ENCODE data around the gene CYP2C9.

DNA sequence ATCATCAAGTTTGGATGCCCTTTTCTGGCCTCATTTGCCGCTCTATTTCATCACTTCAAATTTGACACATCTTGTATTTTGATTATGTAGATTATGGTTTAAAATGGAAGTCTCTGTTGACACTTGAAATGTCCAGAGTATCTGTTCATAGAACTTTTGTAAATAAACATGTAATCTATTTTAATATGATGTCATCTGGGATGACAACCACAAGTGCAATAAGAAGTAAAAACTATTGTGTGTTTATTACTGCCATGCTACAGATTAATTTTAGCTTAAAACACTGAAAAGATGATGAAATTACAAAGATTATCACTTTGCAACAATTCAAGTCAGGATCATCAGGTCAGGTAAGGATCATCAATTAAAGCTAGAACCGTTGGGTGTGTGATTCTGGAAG is 100.8 kb downstream of the CYP2C9 start:
- TF ChIP-seq, protein P1, sequence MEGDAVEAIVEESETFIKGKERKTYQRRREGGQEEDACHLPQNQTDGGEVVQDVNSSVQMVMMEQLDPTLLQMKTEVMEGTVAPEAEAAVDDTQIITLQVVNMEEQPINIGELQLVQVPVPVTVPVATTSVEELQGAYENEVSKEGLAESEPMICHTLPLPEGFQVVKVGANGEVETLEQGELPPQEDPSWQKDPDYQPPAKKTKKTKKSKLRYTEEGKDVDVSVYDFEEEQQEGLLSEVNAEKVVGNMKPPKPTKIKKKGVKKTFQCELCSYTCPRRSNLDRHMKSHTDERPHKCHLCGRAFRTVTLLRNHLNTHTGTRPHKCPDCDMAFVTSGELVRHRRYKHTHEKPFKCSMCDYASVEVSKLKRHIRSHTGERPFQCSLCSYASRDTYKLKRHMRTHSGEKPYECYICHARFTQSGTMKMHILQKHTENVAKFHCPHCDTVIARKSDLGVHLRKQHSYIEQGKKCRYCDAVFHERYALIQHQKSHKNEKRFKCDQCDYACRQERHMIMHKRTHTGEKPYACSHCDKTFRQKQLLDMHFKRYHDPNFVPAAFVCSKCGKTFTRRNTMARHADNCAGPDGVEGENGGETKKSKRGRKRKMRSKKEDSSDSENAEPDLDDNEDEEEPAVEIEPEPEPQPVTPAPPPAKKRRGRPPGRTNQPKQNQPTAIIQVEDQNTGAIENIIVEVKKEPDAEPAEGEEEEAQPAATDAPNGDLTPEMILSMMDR (IDR thresholded peaks at IDR 0.05; ENCODE audit: poor library complexity, severe bottlenecking) = no peak
- TF ChIP-seq POLR2AphosphoS5 (IDR thresholded peaks at IDR 0.05) = no peak
- TF ChIP-seq, protein P2, sequence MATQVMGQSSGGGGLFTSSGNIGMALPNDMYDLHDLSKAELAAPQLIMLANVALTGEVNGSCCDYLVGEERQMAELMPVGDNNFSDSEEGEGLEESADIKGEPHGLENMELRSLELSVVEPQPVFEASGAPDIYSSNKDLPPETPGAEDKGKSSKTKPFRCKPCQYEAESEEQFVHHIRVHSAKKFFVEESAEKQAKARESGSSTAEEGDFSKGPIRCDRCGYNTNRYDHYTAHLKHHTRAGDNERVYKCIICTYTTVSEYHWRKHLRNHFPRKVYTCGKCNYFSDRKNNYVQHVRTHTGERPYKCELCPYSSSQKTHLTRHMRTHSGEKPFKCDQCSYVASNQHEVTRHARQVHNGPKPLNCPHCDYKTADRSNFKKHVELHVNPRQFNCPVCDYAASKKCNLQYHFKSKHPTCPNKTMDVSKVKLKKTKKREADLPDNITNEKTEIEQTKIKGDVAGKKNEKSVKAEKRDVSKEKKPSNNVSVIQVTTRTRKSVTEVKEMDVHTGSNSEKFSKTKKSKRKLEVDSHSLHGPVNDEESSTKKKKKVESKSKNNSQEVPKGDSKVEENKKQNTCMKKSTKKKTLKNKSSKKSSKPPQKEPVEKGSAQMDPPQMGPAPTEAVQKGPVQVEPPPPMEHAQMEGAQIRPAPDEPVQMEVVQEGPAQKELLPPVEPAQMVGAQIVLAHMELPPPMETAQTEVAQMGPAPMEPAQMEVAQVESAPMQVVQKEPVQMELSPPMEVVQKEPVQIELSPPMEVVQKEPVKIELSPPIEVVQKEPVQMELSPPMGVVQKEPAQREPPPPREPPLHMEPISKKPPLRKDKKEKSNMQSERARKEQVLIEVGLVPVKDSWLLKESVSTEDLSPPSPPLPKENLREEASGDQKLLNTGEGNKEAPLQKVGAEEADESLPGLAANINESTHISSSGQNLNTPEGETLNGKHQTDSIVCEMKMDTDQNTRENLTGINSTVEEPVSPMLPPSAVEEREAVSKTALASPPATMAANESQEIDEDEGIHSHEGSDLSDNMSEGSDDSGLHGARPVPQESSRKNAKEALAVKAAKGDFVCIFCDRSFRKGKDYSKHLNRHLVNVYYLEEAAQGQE (IDR thresholded peaks at IDR 0.05; ENCODE audit: borderline replicate concordance) = no peak
- no peak for TF ChIP-seq TAF1 (IDR thresholded peaks at IDR 0.05; ENCODE audit: low read depth)
- TF ChIP-seq MXI1 (conservative IDR thresholded peaks at IDR 0.05; ENCODE audit: poor library complexity, severe bottlenecking) = no peak
- no peak for TF ChIP-seq EZH2 (IDR thresholded peaks at IDR 0.05; ENCODE audit: borderline replicate concordance, insufficient read depth, low read length, poor library complexity, severe bottlenecking)
- TF ChIP-seq RAD21 (conservative IDR thresholded peaks at IDR 0.05) = no peak
- TF ChIP-seq EP300 (conservative IDR thresholded peaks at IDR 0.05; ENCODE audit: poor library complexity, severe bottlenecking) = no peak

Data from neural cell (in vitro differentiated cells).